T-helper 9 cell (primary cell): ENCODE results near the gene OGN.

Experiments
- DNase-seq: peaks from one replicate; pipeline ENCODE4 v3.0.0-alpha.2; 2020

The OGN gene

GRCh38 chr9:92342825-92343488 is 61.4 kb downstream of the OGN start:
- DNase-seq: no peak

- no peak for DNase-seq
Observed at GRCh38 chr9:92341578-92341977, 62.8 kb downstream of the OGN start.

- no peak for DNase-seq
Observed at GRCh38 chr9:92333282-92333634, 71.1 kb downstream of the OGN start.
